ENCODE measurements around the gene STARD7.

GRCh38 chr2:96144481-96145035 is 64.1 kb downstream of the STARD7 start:
- TF ChIP-seq CTCF (IDR thresholded peaks at IDR 0.05), result no peak
- no peak for TF ChIP-seq POLR2A (IDR thresholded peaks at IDR 0.05)

Data from thyroid gland (tissue), 4 donors.